GM12872 (cell line): ENCODE measurements around the gene TBC1D1.

Source experiments
- TF ChIP-seq, protein P1 (sequence below): IDR thresholded peaks from 3 replicates; pipeline ENCODE4 v1.5.1; 2011; ENCODE audit warnings: low read depth, mild to moderate bottlenecking, low read length, moderate library complexity; ENCODE audit not compliant: insufficient read depth

The TBC1D1 gene

DNA sequence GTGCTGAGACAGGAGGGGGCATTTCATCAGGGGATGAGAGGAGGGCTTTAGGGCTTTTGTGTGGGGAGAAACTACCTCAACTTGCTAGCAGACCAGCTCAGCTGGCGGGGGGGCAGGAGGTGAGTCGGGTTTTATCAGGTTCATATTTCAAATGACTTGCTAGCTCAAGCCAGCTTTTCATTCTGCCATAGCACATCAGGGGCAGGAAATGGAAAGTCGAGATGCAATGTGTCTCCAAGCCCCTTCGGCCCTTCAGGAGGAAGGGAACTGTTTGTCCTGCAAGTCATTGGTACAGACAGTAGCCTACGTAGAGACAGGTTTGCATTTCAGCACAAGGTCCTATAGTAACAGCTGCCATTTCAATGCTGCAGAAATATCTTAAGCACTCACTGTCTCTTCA lies 263.4 kb downstream of the TBC1D1 start:
- TF ChIP-seq, protein P1, sequence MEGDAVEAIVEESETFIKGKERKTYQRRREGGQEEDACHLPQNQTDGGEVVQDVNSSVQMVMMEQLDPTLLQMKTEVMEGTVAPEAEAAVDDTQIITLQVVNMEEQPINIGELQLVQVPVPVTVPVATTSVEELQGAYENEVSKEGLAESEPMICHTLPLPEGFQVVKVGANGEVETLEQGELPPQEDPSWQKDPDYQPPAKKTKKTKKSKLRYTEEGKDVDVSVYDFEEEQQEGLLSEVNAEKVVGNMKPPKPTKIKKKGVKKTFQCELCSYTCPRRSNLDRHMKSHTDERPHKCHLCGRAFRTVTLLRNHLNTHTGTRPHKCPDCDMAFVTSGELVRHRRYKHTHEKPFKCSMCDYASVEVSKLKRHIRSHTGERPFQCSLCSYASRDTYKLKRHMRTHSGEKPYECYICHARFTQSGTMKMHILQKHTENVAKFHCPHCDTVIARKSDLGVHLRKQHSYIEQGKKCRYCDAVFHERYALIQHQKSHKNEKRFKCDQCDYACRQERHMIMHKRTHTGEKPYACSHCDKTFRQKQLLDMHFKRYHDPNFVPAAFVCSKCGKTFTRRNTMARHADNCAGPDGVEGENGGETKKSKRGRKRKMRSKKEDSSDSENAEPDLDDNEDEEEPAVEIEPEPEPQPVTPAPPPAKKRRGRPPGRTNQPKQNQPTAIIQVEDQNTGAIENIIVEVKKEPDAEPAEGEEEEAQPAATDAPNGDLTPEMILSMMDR = no peak

DNA sequence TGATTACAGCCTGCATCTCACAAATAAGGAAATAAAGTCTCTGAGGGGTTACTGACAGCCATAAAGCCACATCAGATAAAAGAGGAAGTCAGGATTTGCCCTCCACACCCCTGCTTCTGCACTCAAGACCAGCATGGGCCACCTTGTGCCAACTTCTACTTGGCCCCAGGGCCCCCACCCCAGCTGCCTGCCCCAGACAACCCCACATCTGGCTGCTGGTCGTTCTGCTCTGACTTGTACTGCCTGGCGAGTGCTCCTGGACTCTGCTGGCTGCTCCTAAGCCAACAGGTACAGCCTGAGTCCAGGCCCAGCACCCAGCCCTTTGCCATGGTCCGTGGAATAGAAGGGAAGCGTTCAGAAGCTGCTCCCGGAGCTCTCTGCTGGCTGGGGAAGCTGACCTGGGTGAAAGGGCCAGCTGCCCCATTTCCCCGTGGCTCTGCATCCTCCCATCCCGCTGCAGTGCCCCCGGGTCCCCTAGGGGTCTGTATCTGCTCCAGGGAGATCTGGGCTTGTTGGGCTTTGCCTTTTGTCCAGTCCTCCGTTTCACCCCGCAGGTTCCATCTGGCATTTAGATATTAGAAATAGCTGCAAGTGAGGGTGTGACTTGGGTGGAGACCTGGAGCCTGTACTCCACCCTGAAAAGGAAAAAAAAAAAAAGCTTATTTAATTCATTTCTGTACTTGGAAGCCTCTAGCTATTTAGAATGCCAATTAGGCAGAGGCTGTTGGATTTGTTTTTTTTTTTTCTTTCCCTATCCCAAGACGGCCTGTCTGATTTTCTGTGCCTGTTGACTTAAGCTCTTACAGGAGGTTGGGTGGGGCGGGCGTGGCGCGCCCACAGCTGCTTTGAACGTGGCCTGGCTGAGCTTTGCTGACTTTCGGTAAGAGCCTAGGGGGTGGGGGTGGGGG lies 264.1 kb downstream of the TBC1D1 start:
- TF ChIP-seq, protein P1 = no peak

DNA sequence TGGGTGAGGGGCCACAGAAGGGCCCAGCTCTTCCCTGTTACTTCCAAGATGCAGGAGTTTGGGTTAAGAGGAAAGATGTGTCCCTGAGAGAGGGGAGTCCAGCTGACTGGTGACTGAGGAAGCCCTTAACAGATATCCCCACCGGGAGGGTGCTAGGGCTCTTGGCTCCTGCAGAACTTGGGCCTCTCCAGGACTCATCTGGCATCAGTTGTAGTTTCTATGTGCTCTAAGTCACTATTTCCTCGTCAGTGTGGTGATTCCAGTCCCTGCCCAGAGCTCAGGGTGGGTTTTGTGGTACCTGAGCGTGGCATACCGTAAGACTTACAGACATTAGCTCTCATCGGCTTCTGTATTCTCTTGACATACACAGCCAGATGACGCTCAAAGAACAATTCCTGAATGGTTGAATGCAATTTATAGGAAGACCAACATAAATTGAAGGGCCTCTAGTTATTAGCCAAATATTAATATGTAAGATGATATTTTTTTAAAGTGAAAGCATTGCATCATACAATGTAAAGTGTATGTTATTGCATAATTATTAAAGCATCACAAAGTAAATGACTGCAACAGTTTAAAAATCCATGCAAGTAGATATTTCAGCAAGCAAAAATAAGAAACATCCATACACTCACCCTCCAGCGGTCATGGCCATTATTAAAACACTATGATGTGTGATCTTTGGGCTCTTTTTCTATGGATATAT lies 264.9 kb downstream of the TBC1D1 start:
- TF ChIP-seq, protein P1 = no peak

DNA sequence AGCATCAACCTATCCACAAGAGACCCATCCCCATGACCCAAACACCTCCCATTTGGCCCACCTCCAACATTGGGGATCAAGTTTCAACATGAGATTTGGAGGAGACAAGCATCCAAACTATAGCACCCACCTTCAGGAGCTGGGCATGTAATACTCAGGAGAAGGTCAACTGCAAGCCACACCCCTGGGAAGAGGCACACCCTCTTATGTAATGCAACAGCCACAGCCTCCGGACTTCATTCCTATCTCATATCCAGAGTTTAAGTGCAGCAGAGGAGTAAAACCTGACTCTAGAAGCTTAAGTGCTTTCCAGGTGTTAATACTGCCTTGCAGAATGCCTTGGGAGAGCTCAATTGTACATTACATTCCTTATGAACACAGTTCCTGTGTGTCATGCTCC lies 266.7 kb downstream of the TBC1D1 start:
- TF ChIP-seq, protein P1 = no peak

DNA sequence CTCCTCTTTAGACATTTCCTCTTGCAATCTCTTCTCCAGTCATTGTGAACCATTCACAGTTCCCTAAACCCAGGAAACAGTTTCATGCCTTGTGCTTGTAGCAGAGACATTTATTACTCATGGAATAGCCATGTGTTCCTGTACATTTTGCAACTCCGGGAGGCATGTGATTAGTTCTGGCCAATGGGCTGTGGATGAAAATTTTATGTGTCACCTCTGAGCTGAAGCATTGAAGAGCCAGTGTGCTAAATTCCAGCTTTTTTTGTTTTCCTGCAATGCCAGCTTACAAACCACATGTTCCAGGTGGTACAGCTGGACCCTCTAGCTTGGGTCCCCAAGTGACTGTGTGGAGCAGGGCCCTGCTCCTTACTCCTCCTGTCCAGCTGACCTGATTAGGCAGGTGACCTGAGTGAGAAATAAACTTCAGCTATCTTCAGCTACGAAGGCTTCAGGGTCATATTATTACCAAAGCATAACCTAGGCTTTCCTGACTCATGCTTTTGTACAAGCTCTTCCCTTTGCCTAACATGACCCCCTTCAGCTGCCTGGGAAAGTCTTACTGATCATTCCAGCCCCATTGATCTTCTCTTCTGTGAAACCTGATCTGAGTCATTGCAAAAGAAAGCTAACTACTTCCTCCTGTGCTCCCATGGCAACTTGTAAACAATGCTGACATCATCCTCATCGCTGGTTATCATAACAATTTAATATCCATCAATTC lies 269.8 kb downstream of the TBC1D1 start:
- TF ChIP-seq, protein P1 = no peak

DNA sequence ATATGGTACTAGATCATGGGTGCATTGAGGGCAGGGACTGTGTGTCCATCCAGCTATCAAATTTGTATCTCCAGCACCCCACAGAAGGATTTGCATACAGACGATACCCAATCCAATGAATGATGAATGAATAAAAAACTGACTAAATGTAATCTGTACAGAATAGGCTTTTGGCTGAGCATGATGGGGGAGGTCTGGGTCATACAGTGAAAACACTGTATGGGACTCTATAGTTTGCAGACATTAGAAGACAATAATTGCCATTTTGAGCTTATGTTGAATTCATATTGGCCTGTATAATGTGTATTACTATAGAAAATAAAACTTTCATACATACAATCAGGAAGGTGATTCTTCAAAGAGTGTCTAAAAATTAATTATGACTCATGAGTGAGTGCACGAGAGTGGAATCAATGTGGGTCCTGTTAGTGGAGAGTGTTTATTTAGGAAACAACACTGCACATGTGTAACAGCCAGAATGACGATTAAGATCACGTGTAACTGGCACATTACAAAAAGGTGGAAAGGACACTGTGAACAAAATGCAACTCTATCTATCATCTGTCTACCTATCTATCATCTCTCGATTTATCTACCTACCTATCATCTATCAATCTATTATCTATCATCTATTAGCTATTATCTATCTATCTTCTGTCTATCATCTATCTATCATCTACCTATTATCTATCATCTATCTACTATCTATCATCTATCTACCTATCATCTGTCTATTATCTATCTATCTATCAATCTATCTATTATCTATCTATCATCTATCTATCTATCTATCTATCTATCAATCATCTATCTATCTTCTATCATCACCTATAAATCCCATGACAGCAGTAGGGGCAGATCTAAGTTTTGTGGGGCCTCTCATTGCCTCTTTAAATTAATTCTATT lies 270.6 kb downstream of the TBC1D1 start:
- TF ChIP-seq, protein P1 = no peak
